NCI-H460 (cell line): ENCODE measurements around the gene PINLYP. TPM values are rescaled to one million over a fixed set of nuclear protein-coding genes. Genes with fewer than 3 reads are reported as not detected.
"Not testable (repeated sequence)": the region's sequence is repeated elsewhere in the genome, so short reads cannot be mapped to it uniquely, and the experiment has no call there.

Experiments used
- DNase-seq: peaks from one replicate; pipeline ENCODE4 v3.0.0-alpha.2; 2016; ENCODE audit warnings: low read depth; ENCODE audit errors: extremely low read depth
- total RNA-seq: library from RNA; depleted of rRNA; stranded (reverse); fragments of >200 nt; shearing (Covaris generic); gene quantifications from 2 replicates; pipeline ENCODE4 v1.2.3, GENCODE V29; 2014

Gene PINLYP
- total RNA-seq, 1 experiment from 2014 or later, result not detected

DNA sequence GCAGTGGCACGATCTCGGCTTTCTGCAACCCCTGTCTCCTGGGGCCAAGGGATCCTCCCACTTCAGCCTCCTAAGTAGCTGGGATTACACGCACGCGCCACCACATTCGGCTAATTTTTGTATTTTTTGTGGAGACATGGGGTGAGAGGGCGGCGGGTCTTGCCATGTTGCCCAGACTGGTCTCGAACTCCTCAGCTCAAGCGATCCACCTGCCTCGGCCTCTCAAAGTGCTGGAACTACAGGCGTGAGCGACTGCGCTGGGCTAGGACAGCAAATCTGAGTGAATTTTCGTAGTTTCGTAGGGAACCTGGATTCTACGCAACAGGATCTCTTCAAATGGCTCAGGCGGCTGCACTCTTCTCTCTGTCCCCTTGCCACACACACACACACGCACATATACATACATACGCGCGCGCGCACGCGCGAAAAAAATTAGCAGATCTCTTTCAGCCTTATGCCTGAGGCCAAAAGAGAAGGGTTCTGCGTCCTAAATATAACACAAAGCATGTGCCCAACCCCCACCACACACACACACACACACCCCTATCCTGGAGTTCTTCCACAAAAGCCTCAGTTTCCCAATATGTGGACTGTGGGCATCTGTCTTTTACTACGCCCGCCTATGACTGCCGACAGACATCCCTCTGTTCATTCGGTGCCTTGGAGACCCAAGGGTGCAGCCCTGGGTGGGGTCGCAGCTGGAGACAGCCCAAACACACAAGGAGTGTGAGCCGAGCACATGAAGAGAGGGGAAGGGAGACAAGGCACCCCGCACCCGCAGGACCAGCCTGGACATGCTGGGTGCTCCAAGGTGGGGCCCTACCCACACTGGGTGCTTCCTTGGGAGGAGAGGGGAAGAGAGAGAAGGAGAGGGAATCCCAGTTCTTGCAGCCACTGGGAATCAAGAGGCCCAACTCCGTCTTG is 616 bp downstream of the PINLYP start:
- DNase-seq, result no peak

DNA sequence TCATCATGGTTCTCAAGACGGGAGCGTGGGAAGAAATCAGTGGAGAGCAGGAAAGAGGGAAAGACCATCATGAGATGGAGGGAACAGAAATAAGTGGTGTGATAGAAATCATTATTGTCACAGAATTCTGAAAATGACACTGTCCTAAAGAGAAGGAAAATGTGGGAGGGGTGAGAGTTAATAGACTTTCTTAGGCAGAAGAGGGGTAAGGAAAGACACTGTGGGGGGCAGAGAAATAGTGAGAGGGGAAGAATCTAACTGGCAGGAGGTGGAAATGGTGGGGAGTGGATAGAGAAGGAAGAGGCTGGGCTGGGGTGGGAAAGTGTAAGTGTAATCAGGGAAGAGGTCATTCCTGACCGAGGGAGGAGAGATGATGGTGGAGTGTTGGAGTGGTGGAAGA is 3.2 kb downstream of the PINLYP start:
- DNase-seq, result no peak

- no peak for DNase-seq
These were observed 5.9 kb downstream of the PINLYP start for GRCh38 chr19:43581467-43581866.

GRCh38 chr19:43582495-43582894 is 6.9 kb downstream of the PINLYP start:
- DNase-seq, result no peak

- DNase-seq, result no peak
These were observed 8.9 kb downstream of the PINLYP start for GRCh38 chr19:43584484-43584883.

DNA sequence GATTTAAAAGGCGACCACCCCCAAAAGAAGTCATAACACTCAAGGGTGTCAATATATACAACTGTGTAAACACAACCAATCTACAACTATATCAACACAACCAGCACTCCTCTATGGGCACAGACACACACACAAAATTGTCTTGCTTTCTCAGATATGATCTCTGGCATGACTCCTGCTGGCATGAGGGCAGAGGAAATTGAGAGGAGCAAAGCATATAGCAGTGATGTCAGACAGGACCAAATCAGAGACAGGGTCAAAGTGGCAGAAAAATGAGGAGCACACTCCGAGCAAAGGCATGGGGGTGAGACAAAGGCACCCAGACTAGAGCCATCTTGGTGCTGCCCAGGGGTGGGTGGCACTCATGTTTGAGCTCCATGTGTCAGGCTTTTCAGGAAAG is 10.7 kb downstream of the PINLYP start:
- DNase-seq, result no peak

DNA sequence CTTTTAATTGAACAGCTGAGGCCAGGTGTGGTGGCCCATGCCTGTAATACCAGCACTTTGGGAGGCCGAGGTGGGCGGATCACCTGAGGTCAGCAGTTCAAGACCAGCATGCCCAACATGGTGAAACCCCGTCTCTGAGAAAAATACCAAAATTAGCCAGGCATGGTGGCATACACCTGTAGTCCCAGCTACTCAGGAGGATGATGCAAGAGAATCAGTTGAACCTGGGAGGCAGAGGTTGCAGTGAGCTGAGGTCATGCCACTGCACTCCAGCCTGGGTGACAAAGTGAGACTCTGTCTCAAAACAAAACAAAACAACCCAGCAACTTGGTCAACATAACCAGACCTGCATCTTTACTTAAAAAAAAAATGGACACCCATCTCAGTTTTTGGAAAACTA is 11.4 kb downstream of the PINLYP start:
- DNase-seq, result not testable (repeated sequence)

GRCh38 chr19:43589277-43589676 is 13.7 kb downstream of the PINLYP start:
- DNase-seq, result no peak

DNA sequence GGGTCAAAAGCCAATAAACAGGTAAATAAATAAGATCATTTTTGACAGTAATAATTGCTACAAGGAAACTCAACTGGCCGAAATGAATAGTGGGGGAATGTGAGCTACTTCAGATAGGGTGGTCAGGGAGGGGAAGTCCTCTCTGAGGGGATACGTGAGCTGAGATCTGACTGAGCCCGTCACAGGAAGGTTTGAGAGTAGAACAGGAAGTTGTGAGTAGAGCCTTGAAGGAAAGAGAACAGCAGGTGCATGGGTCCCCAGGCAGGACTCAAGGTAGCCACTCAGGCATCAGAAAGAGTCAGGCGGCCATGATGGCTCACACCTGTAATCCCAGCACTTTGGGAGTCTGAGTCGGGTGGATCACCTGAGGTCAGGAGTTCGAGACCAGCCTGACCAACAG is 14.1 kb downstream of the PINLYP start:
- DNase-seq, result no peak

DNA sequence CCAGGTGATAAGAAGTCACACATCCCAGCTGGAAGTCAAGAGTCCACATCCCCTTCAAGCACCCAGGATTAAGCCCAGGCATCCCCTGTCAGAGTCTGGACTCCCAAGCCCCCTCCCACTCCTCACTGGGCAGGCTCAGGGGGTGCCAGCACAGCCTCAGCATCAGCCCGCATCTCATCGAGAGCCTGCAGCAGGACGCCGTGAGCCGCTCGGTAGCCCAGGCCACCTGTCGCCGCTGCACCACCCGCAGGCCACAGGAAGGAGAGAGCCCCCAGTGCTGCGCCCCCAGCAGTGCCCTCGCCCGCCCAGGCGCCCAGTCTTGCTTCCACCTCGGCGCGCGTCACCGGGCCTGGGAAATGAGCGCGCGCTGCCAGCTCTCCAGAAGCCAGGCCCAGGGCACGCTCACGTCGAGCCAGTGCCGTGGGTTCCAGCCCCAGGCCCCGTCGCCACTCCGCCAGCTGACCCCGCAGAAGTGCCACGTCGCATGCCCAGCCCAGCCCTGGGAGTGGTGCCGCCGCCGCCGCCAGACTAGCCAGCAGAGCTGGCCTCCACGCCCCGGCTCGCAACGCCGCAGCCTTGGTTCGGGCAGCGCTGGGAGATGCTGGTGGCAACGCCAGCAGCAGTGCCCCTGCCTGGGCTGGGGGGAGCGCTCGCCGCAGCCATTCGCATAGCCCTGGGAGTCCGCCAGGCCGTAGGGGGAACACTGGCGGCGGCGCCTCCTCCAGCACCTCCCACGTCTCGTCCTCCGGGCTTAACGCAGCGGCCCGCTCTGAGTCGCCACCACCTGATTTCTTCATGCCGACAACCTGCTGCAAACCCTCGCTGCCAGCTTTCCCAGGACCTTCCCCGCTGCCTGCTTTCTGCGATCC is 16.5 kb downstream of the PINLYP start:
- DNase-seq, result no peak

DNA sequence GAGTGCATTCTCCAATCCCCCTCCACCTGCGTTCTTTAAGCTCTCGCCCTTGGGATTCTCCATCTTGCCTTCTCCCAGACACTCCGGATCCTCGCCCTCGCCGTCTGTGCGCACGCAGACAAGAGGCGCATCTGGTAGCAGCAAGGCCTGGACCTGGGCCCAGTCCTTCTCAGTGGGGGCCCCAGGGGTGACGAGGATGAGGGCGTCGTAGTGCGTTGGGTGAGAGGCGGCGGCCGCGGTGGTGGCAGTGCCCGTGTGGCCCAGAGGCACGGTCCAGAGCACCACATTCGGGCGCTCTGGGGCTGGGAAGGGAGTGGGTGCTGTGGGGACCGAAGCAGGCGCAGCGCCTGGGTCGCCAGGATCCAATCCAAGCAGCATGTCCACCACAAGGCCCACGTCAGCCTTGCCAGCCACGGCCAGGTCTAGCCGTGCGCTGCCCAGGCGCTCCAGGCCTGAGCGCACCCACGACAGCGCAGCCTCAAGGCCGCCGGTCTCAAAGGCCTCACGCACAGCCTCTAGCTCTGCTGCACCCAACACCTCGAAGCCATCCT is 17.3 kb downstream of the PINLYP start:
- no peak for DNase-seq

DNA sequence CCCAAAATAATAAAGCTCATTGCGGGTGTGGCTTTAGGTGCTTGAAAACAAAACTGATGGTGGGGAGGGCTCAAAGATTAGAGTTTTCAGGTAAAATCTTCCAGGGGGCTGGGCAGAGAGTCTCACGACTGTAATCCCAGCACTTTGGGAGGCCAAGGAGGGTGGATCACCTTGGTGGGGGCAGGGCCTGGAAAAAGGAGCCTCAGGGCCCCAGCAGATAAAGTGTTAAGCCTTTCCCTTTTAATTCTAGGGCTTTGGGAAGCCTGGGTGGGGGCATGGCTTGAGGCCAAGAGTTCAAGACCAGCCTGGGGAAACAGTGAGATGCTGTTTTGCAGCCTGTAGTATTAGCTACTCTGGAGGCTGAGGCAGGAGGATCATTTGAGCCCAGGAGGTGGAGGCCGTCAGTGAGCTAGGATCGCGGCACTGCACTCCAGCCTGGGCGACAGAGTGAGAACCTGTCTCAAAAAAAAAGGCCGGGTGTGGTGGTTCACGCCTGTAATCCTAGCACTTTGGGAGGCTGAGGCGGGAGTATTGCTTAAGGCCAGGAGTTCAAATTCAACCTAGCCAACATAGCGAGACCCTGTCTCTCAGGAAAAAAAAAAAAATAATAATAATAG is 18.6 kb downstream of the PINLYP start:
- no peak for DNase-seq

DNA sequence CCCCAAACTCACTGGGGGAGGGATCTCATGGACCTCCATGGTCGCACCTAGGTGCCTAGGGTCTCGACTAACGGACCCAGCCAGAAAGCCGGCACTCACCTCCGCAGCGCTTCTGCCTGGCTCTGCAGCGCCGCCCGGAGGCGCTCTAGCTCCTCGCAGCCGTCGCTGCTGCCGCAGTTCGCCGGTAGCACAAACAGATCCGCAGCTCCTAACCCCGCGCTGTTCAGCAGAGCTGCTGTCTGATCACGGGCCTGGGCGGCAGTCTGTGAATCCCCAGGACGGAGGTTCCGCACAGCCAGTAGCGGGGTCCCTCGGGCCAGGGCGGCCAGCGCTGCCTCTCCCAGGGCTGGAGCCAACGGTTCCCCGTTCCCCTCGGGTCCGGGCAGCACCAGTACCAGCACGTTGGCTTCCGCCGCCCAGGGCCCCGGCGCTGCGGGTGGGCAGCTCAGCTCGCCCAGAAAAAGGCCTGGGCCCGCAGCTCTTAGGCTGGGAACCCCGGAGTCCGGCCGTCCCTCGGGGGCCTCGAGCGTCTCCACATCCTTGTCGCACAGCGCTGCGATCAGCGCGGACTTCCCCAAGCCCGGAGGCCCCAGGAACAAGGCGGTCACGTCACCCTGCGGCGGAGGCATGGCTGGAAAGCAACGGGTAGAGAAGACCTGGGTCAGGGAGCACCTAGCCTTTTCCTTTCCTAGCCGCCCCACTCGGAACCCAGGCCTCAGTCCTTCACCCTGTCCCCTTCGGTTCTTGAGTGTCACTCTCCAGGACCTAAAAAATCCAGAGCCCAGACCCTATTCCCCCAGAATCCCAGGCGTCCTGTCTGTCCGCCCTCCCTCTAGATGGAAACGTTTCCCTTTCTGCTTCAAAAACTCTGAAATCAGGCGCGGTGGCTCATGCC is 19.4 kb downstream of the PINLYP start:
- DNase-seq, result peak; percentile 39

- no peak for DNase-seq
These were observed 20.0 kb downstream of the PINLYP start for GRCh38 chr19:43595605-43595998.

GRCh38 chr19:43595999-43596841 is 20.6 kb downstream of the PINLYP start, which contains the start of the genes IRGQ and ZNF576:
TSS of gene IRGQ (minus strand) at chr19:43596134. CDS start at chr19:43595338, 796 bp downstream.
TSS of gene ZNF576 (plus strand) at chr19:43596595. CDS start at chr19:43597109, 514 bp downstream.
- peak; percentile 99 for DNase-seq

GRCh38 chr19:43596842-43597461 is 21.4 kb downstream of the PINLYP start:
- DNase-seq, result no peak

DNA sequence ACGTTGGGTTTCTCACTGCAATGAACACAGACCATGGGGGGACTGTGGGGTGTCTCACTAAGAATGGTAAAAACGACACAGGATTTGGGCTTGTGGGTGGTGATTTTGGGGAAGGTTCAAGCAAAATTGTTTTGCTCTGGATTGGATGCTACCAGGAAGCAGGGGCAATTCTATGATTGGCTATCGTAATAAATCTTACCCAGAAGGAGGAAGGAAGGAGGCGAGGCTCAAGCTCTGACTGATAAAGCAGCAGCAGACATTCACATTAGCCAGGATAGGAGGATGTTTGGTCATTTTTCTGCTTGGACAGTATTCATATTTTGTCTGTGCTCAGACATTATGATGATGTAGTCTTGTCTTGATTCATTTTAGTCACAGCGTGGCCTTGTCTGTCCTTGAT is 22.3 kb downstream of the PINLYP start:
- DNase-seq, result no peak
